Endothelial cell of umbilical vein (primary cell): ENCODE data around the gene NALF2. TPM values are rescaled to one million over a fixed set of nuclear protein-coding genes. Genes with fewer than 3 reads are reported as not detected.

Experiments used
- BruUV-seq: library from RNA; stranded (reverse); fragments of 400-500 nt; replicated peaks from 2 replicates; lab custom pipeline; 2021; lab: Mats Ljungman, UMichigan
- CTCF ChIA-PET: fragments of 300-600, 350-600 bp; sonication (Branson Sonifier 250); formaldehyde crosslinking; loops from one replicate; lab custom pipeline; 2021; ENCODE audit warnings: antibody characterized with exemption, inconsistent platforms; lab: Charles Lee
- POLR2A ChIA-PET: fragments of 300-600, 350-600 bp; sonication (Branson Sonifier 250); formaldehyde crosslinking; loops from one replicate; lab custom pipeline; 2021; ENCODE audit warnings: antibody characterized with exemption, inconsistent platforms; lab: Charles Lee
- DNase-seq: peaks from one replicate; pipeline ENCODE4 v3.0.0-alpha.2; 2011; ENCODE audit warnings: low read depth, low spot score
- FAIRE-seq: peaks from 2 replicates; lab custom pipeline; 2011; peaks lifted over from hg19 to GRCh38; lab: Jason Lieb, UNC
- H2AFZ ChIP-seq: 2 replicates; pipeline ENCODE4 v1.6.0; 2012; ENCODE audit warnings: low read depth, low read length, control low read depth, inconsistent platforms
- H3K27ac ChIP-seq: 2 replicates; pipeline ENCODE4 v1.5.1; 2011; ENCODE audit warnings: low read depth, mild to moderate bottlenecking, control low read depth, low read length, moderate library complexity; ENCODE audit not compliant: insufficient read depth
- H3K27me3 ChIP-seq, 2 experiments: 2 replicates each; pipeline versions ENCODE4 v1.6.0 to v1.6.1; 2011; ENCODE audit warnings: low read length in 2 of 2, mixed read lengths in 1 of 2; ENCODE audit not compliant: control insufficient read depth in 2 of 2, insufficient read depth in 2 of 2
- H3K36me3 ChIP-seq, 2 experiments: 2 replicates in 1 of 2; 3 replicates in 1 of 2; pipeline ENCODE4 v1.5.1; 2011; ENCODE audit warnings: low read length in 2 of 2, mild to moderate bottlenecking in 1 of 2, moderate library complexity in 1 of 2; ENCODE audit not compliant: control insufficient read depth in 2 of 2, insufficient read depth in 2 of 2; ENCODE audit errors: extremely low read depth in 1 of 2
- H3K4me1 ChIP-seq: 3 replicates; pipeline ENCODE4 v1.5.1; 2011; ENCODE audit warnings: mild to moderate bottlenecking, low read length; ENCODE audit not compliant: control insufficient read depth, insufficient read depth; ENCODE audit errors: extremely low read depth
- H3K4me2 ChIP-seq: 2 replicates; pipeline ENCODE4 v1.6.1; 2011; ENCODE audit warnings: low read length, control low read depth, mixed read lengths; ENCODE audit not compliant: insufficient read depth
- H3K4me3 ChIP-seq, 3 experiments: fragments of 200-600 bp in 1 of 3; sonication (generic), shearing (Covaris generic) in 1 of 3; replicated peaks in 1 of 3; 2 replicates each; pipeline ENCODE4 v1.5.1; 2011 to 2016; ENCODE audit warnings: control low read depth in 3 of 3, low read length in 3 of 3, mild to moderate bottlenecking in 2 of 3, inconsistent platforms in 1 of 3, low read depth in 1 of 3, moderate library complexity in 1 of 3; ENCODE audit not compliant: insufficient read depth in 1 of 3
- H3K79me2 ChIP-seq: 2 replicates; pipeline ENCODE4 v1.6.0; 2012; ENCODE audit warnings: low read length, inconsistent platforms; ENCODE audit not compliant: control insufficient read depth, insufficient read depth
- H3K9ac ChIP-seq: replicated peaks from 2 replicates; pipeline ENCODE3; 2011; ENCODE audit warnings: low read length, control low read depth; ENCODE audit not compliant: insufficient read depth; ENCODE audit errors: extremely low read depth
- H3K9me1 ChIP-seq: replicated peaks from 3 replicates; pipeline ENCODE4 v1.6.0; 2011; ENCODE audit warnings: mild to moderate bottlenecking, low read length; ENCODE audit not compliant: control insufficient read depth, insufficient read depth; ENCODE audit errors: extremely low read depth
- H3K9me3 ChIP-seq: replicated peaks from 2 replicates; pipeline ENCODE4 v1.5.1; 2012; ENCODE audit warnings: low read length, inconsistent platforms; ENCODE audit not compliant: control insufficient read depth, insufficient read depth
- H4K20me1 ChIP-seq: replicated peaks from 2 replicates; pipeline ENCODE3; 2011; ENCODE audit warnings: mild to moderate bottlenecking, low read length; ENCODE audit not compliant: control insufficient read depth, insufficient read depth; ENCODE audit errors: extremely low read depth
- FOS ChIP-seq: IDR thresholded peaks from 2 replicates; pipeline ENCODE4 v1.6.1; 2011; ENCODE audit warnings: mild to moderate bottlenecking, low read length, moderate library complexity, borderline replicate concordance; ENCODE audit not compliant: insufficient read depth
- JUN ChIP-seq: IDR thresholded peaks from 2 replicates; pipeline ENCODE4 v1.6.1; 2011; ENCODE audit warnings: borderline replicate concordance, low read depth; ENCODE audit not compliant: insufficient read length, insufficient read depth
- MYC ChIP-seq: IDR thresholded peaks from one replicate; pipeline ENCODE4 v1.6.1; 2011; ENCODE audit warnings: mild to moderate bottlenecking, low read depth, low read length
- POLR2A ChIP-seq: IDR thresholded peaks from 2 replicates; pipeline ENCODE4 v1.6.1; 2012; ENCODE audit warnings: low read depth, mild to moderate bottlenecking, control low read depth, low read length
- POLR2AphosphoS5 ChIP-seq: IDR thresholded peaks from 2 replicates; pipeline ENCODE4 v1.6.1; 2012; ENCODE audit warnings: low read depth, mild to moderate bottlenecking, control low read depth, low read length, moderate library complexity; ENCODE audit not compliant: insufficient read depth
- dilution Hi-C: fragments of 300-500 bp; cut with MboI; formaldehyde crosslinking; loops from one replicate; pipeline ENCODE4 v1.15.0; 2019; ENCODE audit warnings: low sequenced_read_pairs; ENCODE audit not compliant: extremely low pct_ligation_motif_present
- intact Hi-C: fragments of 100-400 bp; cut with micrococcal nuclease; formaldehyde crosslinking; loops from one replicate; pipeline ENCODE4 v1.10.0; 2022
- polyA plus RNA-seq, 4 experiments: library from polyadenylated mRNA; depleted of rRNA in 3 of 4; stranded (reverse) in 3 of 4; unstranded in 1 of 4; fragments of >200 nt; gene quantifications; 2 replicates each; pipeline versions ENCODE4 v1.2.1 to v1.2.3, GENCODE V29; 2011 to 2012; ENCODE audit warnings: missing spikeins in 1 of 4
- total RNA-seq: library from RNA; stranded (reverse); gene quantifications from 2 replicates; pipeline ENCODE4 v1.2.3, GENCODE V29; 2021
- TF ChIP-seq, protein P1 (sequence below), 2 donors: IDR thresholded peaks; 1 replicate in 1 of 2; 2 replicates in 1 of 2; pipeline ENCODE4 v1.5.1; 2011; ENCODE audit warnings: low read length in 2 of 2, mild to moderate bottlenecking in 2 of 2, moderate library complexity in 2 of 2, control low read depth in 1 of 2, inconsistent platforms in 1 of 2, low read depth in 1 of 2; ENCODE audit not compliant: insufficient read depth in 1 of 2; ENCODE audit errors: extremely low read depth in 1 of 2
- TF ChIP-seq, protein P2 (sequence below): IDR thresholded peaks from 2 replicates; pipeline ENCODE4 v1.6.1; 2011; ENCODE audit not compliant: insufficient read depth, insufficient read length

Gene NALF2
- total and polyA plus RNA-seq, 2 donors (not counting 3 experiments of a cell fraction or from before 2014, with no cell fraction given), result not detected

DNA sequence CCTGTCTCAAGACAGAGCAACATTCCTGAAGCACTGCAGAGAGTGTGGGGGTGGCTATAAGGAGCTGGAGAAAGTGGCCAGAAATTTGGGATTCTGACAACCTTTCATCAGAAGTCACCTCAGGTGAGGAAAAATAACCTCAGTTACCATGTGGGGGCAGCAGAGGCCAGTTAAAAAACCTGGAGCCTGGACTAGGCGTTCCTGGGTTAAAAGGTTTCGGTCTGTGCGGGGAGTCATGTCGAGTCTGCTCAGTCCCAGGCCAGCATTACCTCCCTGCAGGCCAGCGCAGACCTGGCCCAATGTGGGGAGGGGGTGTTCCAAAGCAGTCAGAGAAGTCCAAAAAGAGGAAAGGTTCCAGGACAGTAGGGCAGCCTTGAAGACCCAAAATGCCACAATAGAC lies 10.9 kb upstream of the NALF2 start:
- no peak overlapping the region for H2AFZ ChIP-seq
- ChIA-PET POLR2A (no interaction called here), CTCF (interaction anchor here (1.2 to 1.7 kb wide), 4 partner anchors 10 to 605 kb away, joined by 3 to 13 read pairs (median 4); no protein-coding TSS in a partner anchor)
- no peak overlapping the region for H3K27ac ChIP-seq
- no peak overlapping the region for H3K4me2 ChIP-seq
- H4K20me1 ChIP-seq, result no peaks in the 10 kb centered on the region
- dilution Hi-C loops, result no loop called here
- TF ChIP-seq MYC (no peak), JUN (no peak), POLR2AphosphoS5 (no peak)
- TF ChIP-seq, protein P1, sequence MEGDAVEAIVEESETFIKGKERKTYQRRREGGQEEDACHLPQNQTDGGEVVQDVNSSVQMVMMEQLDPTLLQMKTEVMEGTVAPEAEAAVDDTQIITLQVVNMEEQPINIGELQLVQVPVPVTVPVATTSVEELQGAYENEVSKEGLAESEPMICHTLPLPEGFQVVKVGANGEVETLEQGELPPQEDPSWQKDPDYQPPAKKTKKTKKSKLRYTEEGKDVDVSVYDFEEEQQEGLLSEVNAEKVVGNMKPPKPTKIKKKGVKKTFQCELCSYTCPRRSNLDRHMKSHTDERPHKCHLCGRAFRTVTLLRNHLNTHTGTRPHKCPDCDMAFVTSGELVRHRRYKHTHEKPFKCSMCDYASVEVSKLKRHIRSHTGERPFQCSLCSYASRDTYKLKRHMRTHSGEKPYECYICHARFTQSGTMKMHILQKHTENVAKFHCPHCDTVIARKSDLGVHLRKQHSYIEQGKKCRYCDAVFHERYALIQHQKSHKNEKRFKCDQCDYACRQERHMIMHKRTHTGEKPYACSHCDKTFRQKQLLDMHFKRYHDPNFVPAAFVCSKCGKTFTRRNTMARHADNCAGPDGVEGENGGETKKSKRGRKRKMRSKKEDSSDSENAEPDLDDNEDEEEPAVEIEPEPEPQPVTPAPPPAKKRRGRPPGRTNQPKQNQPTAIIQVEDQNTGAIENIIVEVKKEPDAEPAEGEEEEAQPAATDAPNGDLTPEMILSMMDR (IDR thresholded peaks at IDR 0.05; ENCODE audit: extremely low read depth in 1 of 2, insufficient read depth in 1 of 2, low read depth in 1 of 2, low read length in 2 of 2), result peak; percentile 6 to 14
- no peaks in the 10 kb centered on the region for H3K36me3 ChIP-seq
- FAIRE-seq (no peak), DNase-seq (peak; percentile 1)
- no peaks in the 10 kb centered on the region for H3K9me3 ChIP-seq
- no TSS peak for BruUV-seq
- no peak overlapping the region for H3K4me3 ChIP-seq
- no peak overlapping the region for H3K9ac ChIP-seq
- H3K79me2 ChIP-seq, result no peaks in the 10 kb centered on the region
- no peaks in the 10 kb centered on the region for H3K4me1 ChIP-seq
- intact Hi-C loops, result loop anchor here (1.0 to 2.0 kb wide), 2 partner anchors 540 to 604 kb away; no protein-coding TSS in a partner anchor
- no peaks in the 10 kb centered on the region for H3K9me1 ChIP-seq
- peaks cover 0 to 1% of the 10 kb centered on the region in 2 experiments for H3K27me3 ChIP-seq

DNA sequence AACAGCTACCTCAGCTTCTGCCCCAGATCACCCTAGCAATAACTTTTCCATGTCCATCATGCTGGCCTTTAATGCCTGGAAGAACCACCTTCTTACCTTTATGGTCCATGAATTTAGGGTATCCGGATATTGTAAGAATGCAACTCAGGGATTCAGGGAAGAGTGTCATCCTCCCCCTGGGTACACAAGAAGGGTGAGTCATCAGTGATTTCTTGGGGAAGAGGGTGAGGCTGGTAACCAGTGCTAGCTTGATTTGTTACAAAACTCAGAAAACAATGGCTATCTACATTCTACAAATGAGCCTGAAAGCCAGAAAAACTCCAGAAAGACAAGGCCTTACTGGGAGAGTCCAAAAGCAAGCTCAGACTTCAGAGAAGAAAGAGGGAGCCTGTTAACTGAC lies 10.4 kb upstream of the NALF2 start:
- no peaks in the 10 kb centered on the region for H3K9me1 ChIP-seq
- H3K36me3 ChIP-seq, result no peaks in the 10 kb centered on the region
- TF ChIP-seq POLR2AphosphoS5, result no peak
- TF ChIP-seq JUN, result no peak
- TF ChIP-seq FOS, result no peak
- no peak for TF ChIP-seq POLR2A
- no peak for TF ChIP-seq MYC
- TF ChIP-seq, protein P2, sequence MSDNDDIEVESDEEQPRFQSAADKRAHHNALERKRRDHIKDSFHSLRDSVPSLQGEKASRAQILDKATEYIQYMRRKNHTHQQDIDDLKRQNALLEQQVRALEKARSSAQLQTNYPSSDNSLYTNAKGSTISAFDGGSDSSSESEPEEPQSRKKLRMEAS, result no peak
- TF ChIP-seq, protein P1 (IDR thresholded peaks at IDR 0.05; ENCODE audit: extremely low read depth in 1 of 2, insufficient read depth in 1 of 2, low read depth in 1 of 2, low read length in 2 of 2), result no peak
- dilution Hi-C loops (no loop called here), intact Hi-C loops (loop anchor here (1.0 to 2.0 kb wide), 2 partner anchors 540 to 603 kb away; no protein-coding TSS in a partner anchor)
- no peaks in the 10 kb centered on the region for H4K20me1 ChIP-seq
- FAIRE-seq (no peak), DNase-seq (no peak)
- BruUV-seq, result no TSS peak
- no peaks in the 10 kb centered on the region for H3K4me1 ChIP-seq
- no peak overlapping the region for H3K4me2 ChIP-seq
- no peak overlapping the region for H3K27ac ChIP-seq
- no peaks in the 10 kb centered on the region for H3K9me3 ChIP-seq
- no peak overlapping the region for H3K9ac ChIP-seq
- no peak overlapping the region for H2AFZ ChIP-seq
- no peaks in the 10 kb centered on the region for H3K79me2 ChIP-seq
- H3K4me3 ChIP-seq, result no peak overlapping the region
- CTCF ChIA-PET, result interaction anchor here (1.7 kb wide), 1 partner anchor 539 kb away, joined by 5 read pairs; no protein-coding TSS in a partner anchor
- POLR2A ChIA-PET, result no interaction called here
- H3K27me3 ChIP-seq, result peaks cover 0 to 1% of the 10 kb centered on the region in 2 experiments
